ENCODE results near the gene RSRC1.
A peak's percentile ranks its signal among the peaks of the same experiment; 100 is the strongest.
"Not testable (repeated sequence)": the region's sequence is repeated elsewhere in the genome, so short reads cannot be mapped to it uniquely, and the experiment has no call there.

Gene RSRC1

GRCh38 chr3:158134363-158134762, 24.5 kb downstream of the RSRC1 start:
- FAIRE-seq, result no peak

GRCh38 chr3:158140396-158140795, 30.5 kb downstream of the RSRC1 start:
- FAIRE-seq, result no peak

DNA sequence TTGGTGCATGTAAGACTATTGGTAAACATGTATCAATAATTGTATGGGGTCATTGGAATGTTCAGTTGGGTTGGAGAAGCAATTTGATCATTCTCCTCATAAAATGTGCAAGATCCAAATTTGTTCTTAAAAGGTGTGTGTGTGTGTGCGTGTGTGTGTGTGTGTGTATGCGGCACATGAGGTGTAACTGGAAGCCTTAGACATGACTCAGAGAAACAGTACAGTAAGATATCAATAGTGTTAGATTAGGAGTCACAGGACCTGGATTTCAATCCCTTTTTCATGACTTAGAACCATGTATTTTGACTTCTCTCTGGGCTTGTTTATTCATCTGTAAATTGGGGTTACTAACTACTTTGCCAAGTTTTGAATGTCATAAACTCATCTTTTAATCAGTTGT, 38.3 kb downstream of the RSRC1 start:
- FAIRE-seq, result no peak

GRCh38 chr3:158152186-158152585, 42.3 kb downstream of the RSRC1 start:
- no peak for FAIRE-seq

DNA sequence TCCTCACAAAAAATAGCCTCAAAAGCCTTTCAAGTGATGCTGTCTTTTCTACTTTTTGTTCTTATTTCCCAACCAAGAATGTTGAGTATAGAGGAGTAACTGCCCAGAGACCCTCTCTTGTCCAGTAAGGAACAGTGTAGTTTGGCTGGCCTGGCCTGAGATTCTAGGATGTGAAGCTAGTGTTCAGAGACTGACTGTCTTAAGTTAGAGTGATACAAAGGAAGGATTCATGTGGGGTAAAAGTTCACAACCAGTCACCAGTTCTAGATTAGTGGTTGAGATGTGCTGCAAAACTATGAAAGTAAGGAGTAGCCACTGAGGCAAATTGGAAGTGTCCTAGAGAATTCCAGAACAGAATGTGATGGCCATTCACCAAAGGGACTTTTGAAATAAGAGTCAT, 49.1 kb downstream of the RSRC1 start:
- no peak for FAIRE-seq

GRCh38 chr3:158159714-158160113, 49.8 kb downstream of the RSRC1 start:
- FAIRE-seq, result no peak

DNA sequence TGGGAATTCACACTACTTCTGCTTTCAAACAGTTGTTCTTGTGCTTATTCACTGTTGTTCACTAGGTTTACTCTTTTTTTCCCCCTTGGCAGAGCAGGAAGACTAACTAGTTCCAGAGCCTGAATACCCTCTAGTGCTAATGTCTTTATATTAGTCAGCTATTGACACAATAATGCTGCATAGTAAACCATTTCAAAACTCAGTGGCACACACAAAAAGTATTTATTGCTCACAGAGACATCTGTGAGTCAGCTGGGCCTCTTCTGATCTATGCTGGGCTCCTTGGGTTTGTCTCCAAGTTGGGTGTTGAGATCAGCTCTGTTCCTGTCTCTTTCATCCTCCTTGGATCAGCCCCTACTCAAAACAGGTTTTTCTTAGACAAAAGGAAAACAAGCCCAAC, 51.1 kb downstream of the RSRC1 start:
- FAIRE-seq, result no peak

- no peak for FAIRE-seq
Observed at GRCh38 chr3:158165141-158165655, 55.3 kb downstream of the RSRC1 start.

- FAIRE-seq, result no peak
Observed at GRCh38 chr3:158165730-158166129, 55.8 kb downstream of the RSRC1 start.

DNA sequence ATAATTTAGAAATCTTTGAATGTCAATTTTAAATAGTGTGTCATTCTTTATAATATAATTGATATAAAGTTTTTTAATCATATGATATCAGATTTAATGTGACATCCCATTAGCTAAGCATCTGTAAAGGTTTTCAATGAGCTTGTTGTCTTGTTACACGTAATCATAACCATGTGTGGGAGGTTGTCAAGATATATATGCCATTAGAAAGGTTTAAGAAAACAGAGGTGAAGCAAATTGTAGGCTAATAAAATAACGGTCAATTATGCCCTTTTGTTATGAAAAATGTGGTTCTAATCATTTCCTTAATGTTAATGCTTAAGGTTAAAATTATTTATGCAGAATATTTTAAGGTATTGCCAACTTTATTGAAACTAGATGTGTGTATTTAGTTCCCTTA, 56.3 kb downstream of the RSRC1 start:
- no peak for FAIRE-seq

DNA sequence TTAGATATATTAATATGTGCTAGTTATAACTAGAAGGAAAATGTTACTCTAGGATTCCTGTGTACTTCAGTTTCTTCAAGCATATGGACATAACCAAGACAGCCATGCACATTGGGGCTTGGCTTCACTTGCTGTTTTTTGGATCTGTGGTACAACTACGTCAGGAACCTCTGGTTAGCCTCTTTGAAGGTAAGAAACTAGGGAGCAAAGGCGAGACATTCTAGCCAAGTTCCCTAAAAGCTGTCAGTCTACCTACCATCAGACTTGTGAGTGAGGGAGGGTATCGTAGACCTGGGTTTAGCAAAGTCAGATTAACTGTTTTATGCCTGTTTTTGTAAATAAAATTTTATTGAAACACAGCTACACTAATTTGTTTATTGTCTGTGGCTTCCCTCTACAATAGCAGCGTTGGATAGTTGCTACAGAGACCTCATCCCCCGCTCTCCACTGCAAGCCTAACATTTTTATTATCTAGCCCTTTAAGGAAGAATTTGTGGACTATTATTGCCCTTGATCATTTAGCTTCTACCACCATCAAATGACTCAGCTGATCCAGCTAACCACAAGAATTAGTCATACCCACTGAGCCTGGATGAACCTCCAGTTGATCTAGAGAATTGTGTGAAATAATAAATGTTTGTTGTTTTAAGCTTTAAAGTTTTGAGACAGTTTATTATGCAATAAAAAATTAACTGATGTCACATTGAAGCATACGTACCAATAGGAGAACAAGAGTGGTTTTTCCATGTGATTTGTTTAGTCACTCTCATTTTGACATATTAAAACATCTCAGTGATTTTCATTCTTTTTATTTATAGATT, 58.1 kb downstream of the RSRC1 start:
- FAIRE-seq, result peak; percentile 77

GRCh38 chr3:158169091-158169491, 59.2 kb downstream of the RSRC1 start:
- no peak for FAIRE-seq

GRCh38 chr3:158181096-158181495, 71.2 kb downstream of the RSRC1 start:
- FAIRE-seq, result no peak

DNA sequence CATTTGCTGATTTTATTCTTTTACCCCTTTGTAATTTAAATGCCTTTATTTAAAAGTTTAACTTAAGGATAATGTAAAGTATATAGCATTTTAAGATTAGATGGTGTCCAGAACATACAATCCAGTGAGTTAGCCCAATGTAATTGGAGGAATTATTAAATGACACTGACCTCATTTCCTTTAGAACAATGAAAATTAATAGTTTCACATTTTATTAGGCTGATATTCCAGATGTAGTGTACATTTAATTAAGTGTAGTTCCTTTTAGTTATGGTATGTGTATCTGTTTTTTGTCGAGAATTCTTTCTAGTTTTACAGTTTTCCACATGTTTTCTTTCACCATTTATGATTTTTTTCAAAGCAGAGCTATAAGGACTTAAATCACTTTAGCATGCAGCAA, 75.8 kb downstream of the RSRC1 start:
- FAIRE-seq, result peak; percentile 65

DNA sequence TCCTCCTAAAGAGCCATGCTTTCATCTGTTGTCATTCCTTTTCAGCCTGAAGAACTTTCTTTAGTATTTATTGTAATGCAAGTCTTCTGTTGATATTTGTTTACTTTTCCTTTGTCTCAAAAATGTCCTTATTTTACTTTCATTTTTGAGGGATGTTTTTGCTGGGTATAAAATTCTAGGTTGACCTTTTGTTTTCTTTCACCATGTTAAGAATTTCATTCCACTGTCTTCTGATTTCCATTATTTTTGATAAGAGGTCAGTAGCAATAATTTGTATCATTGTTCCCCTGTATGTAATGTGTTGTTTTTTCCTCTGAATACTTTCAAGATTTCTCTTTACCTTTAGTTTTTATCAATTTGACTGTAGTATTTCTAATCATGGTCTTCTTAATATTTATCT, 91.1 kb downstream of the RSRC1 start:
- peak; percentile 51 for FAIRE-seq

DNA sequence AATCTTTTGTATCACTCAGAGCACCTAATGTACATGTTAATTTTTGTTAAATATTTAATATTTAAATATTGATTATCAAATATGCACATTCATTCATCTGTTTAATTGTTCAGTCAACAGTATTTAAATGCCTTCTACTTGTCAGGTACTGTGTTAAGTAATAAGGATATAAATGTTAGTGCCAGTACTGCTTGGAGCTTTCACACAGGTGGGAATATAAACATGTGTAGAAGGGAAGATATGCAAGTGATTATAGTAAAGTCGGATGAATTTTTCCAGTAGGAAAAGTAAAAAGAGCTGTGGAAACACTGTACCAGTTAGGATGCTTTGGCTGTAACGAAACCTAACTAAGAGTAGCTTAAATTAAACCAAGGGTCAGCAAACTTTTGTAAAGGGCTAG, 95.4 kb downstream of the RSRC1 start:
- no peak for FAIRE-seq

GRCh38 chr3:158205994-158206393, 96.1 kb downstream of the RSRC1 start:
- FAIRE-seq, result no peak

GRCh38 chr3:158210067-158210466, 100.2 kb downstream of the RSRC1 start:
- no peak for FAIRE-seq

- FAIRE-seq, result peak; percentile 13
Observed at GRCh38 chr3:158213461-158213860, 103.6 kb downstream of the RSRC1 start.

DNA sequence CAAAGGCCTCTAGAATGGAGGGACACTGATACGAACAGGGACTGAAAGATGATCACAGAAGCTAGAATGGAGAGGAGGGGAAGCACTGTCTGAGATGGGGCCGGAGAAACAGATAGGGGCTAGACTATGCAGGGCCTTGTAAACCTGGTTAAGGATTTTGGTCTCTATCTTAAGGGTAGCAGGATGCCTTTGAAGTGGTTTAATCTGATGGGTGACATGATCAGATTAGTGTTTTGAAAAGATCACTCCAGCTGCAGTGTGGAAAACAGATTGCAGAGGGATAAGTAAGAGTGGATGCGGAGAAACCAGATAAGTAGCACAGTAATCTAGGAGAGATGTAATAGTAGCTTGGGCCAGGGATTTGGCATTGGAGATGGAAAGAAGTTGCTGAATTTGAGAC, 108.1 kb downstream of the RSRC1 start:
- no peak for FAIRE-seq

DNA sequence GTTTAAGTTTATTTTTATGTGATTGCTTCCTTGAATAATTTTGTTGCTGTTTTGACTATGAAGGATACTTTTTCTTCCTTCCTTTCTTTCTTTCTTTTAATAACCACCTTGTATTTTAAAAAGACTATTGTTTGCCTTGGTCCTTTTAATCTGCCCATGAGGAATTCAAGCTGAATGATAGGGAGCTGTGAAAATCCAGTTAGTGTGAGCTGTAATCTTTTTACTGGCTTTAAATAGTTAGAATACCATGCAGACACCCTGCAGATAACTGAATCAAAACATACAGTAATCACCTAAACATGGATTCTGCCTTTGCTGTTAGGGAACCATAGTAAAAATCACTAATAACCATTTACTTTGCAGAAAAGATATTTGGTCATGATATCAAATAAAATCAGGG, 110.7 kb downstream of the RSRC1 start:
- FAIRE-seq, result no peak

GRCh38 chr3:158221426-158221825, 111.5 kb downstream of the RSRC1 start:
- FAIRE-seq, result no peak

- no peak for FAIRE-seq
Observed at GRCh38 chr3:158226429-158226828, 116.5 kb downstream of the RSRC1 start.

DNA sequence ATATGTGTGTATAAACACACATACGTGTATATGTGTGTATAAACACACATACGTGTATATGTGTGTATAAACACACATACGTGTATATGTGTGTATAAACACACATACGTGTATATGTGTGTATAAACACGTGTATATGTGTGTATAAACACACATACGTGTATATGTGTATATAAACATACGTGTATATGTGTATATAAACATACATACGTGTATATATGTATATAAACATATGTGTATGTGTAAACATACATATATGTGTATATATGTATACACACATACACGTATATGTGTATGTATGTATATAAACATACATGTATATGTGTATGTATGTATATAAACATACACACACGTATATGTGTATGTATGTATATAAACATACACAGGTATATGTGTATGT, 119.1 kb downstream of the RSRC1 start:
- not testable (repeated sequence) for FAIRE-seq

DNA sequence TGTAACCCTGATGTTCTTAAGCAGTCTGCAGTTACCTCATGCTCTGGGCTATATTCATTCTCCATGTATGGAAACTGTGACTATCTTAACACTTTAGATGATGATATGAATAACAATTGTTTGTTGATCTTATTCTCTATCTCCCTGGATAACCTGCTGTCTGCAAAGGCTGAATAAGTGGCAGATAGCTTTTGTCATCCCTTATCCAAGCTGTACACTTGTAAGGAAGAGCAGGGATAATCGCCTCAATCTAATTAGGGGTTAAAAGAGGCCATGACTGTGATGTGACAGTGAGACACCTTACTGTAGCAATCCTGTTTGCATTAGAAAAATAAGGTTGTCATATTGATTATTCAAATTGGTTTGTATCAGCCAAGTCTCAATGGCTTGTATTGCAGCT, 123.9 kb downstream of the RSRC1 start:
- FAIRE-seq, result no peak
